Testis (tissue), 2 donors: ENCODE data around the gene RGS7.

Experiments
- CTCF ChIP-seq, 3 experiments: fragments of 450-650 bp in 2 of 3; fragments of 200-600 bp in 1 of 3; sonication (generic) in 1 of 3; IDR thresholded peaks; one replicate each; pipeline ENCODE4 v1.5.1; 2016 to 2019; ENCODE audit warnings: antibody characterized with exemption in 3 of 3, mild to moderate bottlenecking in 2 of 3, moderate library complexity in 1 of 3
- POLR2A ChIP-seq: fragments of 450-650 bp; IDR thresholded peaks from one replicate; pipeline ENCODE4 v1.6.1; 2017; ENCODE audit warnings: antibody characterized with exemption, mild to moderate bottlenecking, moderate library complexity

DNA sequence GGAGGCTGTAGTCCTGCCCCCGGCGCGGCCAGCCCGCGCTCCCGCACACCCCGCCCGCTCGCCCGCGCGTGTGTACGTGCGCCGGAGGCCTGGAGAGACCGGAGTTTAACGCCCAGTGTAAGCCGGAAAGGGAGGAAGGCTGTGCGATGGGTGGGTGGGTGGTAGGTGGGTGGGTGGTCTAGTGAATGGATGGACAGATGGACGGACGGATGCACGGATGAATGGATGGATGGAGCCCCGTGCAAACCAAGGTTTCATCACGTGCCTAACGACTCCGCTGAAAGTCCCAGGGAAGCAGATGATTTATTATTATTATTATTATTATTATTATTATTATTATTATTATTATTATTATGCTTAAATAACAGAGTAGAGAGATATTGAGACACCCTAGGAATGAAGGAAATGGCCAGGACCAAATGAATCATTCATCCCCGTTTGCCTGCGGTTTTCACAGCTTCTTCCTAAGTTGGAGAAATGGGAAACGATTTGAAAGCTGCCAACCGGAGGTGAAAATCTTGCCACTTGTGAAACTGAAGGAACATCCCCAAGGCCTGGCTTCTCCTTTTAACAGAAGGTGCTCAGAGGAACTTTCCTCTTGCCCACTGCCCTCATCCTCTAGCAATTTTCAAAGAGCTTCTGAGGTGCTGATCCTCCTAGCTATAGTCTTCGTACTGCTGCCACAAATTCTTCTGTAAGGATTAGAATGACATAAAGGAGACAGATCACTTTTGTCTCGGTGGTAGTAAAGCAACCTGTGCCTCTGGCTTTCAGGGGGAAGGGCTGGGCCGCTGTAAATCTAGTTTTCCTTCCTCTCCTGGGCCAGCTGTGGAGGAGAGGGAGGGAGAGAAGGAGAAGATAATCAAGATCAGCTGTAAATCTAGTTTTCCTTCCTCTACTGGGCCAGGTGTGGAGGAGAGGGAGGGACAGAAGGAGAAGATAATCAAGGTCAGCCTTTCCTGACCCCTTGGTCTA, 648 bp upstream of the RGS7 start:
- TF ChIP-seq CTCF (IDR thresholded peaks at IDR 0.05) (no peak), POLR2A (no peak)
